MM.1S (cell line): ENCODE data around the gene LRRC70.
A peak's percentile ranks its signal among the peaks of the same experiment; 100 is the strongest.

Experiments
- DNase-seq: peaks from one replicate; pipeline ENCODE4 v3.0.0-alpha.2; 2015
- H2AFZ ChIP-seq: fragments of 300-600 bp; sonication (generic); 2 replicates; pipeline ENCODE4 v1.6.0; 2016; ENCODE audit warnings: antibody characterized with exemption, low read length
- H3F3A ChIP-seq: fragments of 300-600 bp; sonication (generic); 2 replicates; pipeline ENCODE4 v1.6.1; 2016; ENCODE audit warnings: mild to moderate bottlenecking, antibody characterized with exemption, low read length, moderate library complexity, mixed read lengths; ENCODE audit not compliant: insufficient read depth
- H3K27ac ChIP-seq: fragments of 300-600 bp; sonication (generic); 2 replicates; pipeline ENCODE4 v1.5.1; 2016; ENCODE audit warnings: mild to moderate bottlenecking, low read length
- H3K27me3 ChIP-seq: fragments of 300-600 bp; sonication (generic); replicated peaks from 2 replicates; pipeline ENCODE4 v1.6.0; 2016; ENCODE audit warnings: low read length; ENCODE audit not compliant: insufficient read depth
- H3K36me3 ChIP-seq: fragments of 300-600 bp; sonication (generic); replicated peaks from 2 replicates; pipeline ENCODE4 v1.6.1; 2016; ENCODE audit warnings: mild to moderate bottlenecking, low read length, mixed read lengths; ENCODE audit not compliant: insufficient read depth
- H3K4me1 ChIP-seq: fragments of 300-600 bp; sonication (generic); 2 replicates; pipeline ENCODE4 v1.6.1; 2016; ENCODE audit warnings: low read length, mixed read lengths
- H3K4me2 ChIP-seq: fragments of 300-600 bp; sonication (generic); 2 replicates; pipeline ENCODE4 v1.6.0; 2016; ENCODE audit warnings: low read depth, low read length
- H3K4me3 ChIP-seq: fragments of 300-600 bp; sonication (generic); 2 replicates; pipeline ENCODE4 v1.5.1; 2016; ENCODE audit warnings: low read length, mixed read lengths
- H3K79me2 ChIP-seq: fragments of 300-600 bp; sonication (generic); 2 replicates; pipeline ENCODE4 v1.6.1; 2016; ENCODE audit warnings: mixed run types, low read length, mixed read lengths
- H3K9ac ChIP-seq: fragments of 300-600 bp; sonication (generic); 2 replicates; pipeline ENCODE4 v1.6.1; 2016; ENCODE audit warnings: low read length, mixed read lengths
- H3K9me2 ChIP-seq: fragments of 300-600 bp; sonication (generic); replicated peaks from 2 replicates; pipeline ENCODE4 v1.6.1; 2016; ENCODE audit warnings: mild to moderate bottlenecking, low read length, mixed read lengths; ENCODE audit not compliant: insufficient read depth
- H3K9me3 ChIP-seq: fragments of 300-600 bp; sonication (generic); replicated peaks from 2 replicates; pipeline ENCODE4 v1.6.1; 2016; ENCODE audit warnings: mild to moderate bottlenecking, low read length, mixed read lengths; ENCODE audit not compliant: insufficient read depth
- H4K20me1 ChIP-seq: fragments of 300-600 bp; sonication (generic); 2 replicates; pipeline ENCODE4 v1.6.1; 2016; ENCODE audit warnings: mild to moderate bottlenecking, low read length, moderate library complexity, mixed read lengths; ENCODE audit not compliant: insufficient read depth
- EZH2 ChIP-seq: fragments of 300-600 bp; sonication (generic); optimal IDR thresholded peaks from 2 replicates; pipeline ENCODE3; 2017; ENCODE audit warnings: low read depth, mild to moderate bottlenecking, antibody characterized with exemption, low read length, mixed read lengths
- EZH2phosphoT487 ChIP-seq: fragments of 300-600 bp; sonication (generic); IDR thresholded peaks from 2 replicates; pipeline ENCODE4 v1.6.1; 2018; ENCODE audit warnings: antibody characterized with exemption, low read length
- TF ChIP-seq, protein P1 (sequence below): fragments of 300-600 bp; sonication (generic); IDR thresholded peaks from 2 replicates; pipeline ENCODE4 v1.5.1; 2016; ENCODE audit warnings: antibody characterized with exemption, low read length, mixed read lengths

The LRRC70 gene

DNA sequence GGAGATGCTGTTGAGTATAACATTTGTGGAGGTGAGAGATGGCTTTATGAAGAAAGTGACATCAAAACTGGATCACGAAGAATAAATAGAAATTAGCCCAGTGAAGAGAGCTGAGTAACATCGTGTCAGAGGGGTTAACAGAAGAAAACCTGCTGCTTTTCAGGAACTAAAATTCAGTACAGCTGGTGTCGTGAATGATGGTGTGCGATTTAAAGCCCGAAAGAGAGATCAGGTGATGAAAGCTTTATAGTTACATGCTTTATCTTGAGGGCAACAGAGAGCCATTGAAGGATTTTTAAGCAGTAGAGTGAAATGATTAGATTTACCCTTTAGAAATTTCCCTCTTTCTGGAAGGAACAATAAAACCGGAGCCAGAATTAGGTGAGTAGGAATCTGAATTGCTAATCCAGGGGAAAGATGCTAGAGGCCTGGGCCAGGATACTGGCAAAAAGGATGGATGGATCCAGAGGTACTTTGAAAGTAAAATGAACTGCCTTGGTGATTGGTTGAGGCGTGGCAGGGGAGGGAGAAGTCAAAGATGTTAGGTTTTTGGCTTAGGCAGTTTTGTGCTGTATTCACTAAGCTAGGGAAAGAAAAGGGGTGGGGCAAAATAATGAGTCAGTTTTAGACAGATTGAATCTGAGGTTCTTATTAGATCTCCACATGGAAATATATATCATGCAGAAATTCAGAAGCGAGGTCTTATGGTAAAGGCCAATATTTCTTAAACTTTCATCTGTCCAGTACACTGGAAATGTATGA, 3.4 kb downstream of the LRRC70 start:
- Histone ChIP-seq H3K27me3 (no peaks in the 10 kb centered on the region), H3K4me2 (peak overlapping the region; percentile 29; the same call in 1 of the 2 replicates), H2AFZ (no peak overlapping the region), H3K36me3 (no peaks in the 10 kb centered on the region), H4K20me1 (no peaks in the 10 kb centered on the region), H3K9ac (peak overlapping the region; percentile 12; the same call in 1 of the 2 replicates), H3K4me3 (no peak overlapping the region), H3K9me3 (no peaks in the 10 kb centered on the region), H3K27ac (peak overlapping the region; percentile 28; the same call in 1 of the 2 replicates), H3K79me2 (peaks cover 9% of the 10 kb centered on the region; the same call in 1 of the 2 replicates), H3K4me1 (peaks cover 59% of the 10 kb centered on the region), H3K9me2 (no peaks in the 10 kb centered on the region), H3F3A (peaks cover 18% of the 10 kb centered on the region)
- no peak for DNase-seq
- no peak for TF ChIP-seq EZH2phosphoT487
- no peak for TF ChIP-seq EZH2
- TF ChIP-seq, protein P1, sequence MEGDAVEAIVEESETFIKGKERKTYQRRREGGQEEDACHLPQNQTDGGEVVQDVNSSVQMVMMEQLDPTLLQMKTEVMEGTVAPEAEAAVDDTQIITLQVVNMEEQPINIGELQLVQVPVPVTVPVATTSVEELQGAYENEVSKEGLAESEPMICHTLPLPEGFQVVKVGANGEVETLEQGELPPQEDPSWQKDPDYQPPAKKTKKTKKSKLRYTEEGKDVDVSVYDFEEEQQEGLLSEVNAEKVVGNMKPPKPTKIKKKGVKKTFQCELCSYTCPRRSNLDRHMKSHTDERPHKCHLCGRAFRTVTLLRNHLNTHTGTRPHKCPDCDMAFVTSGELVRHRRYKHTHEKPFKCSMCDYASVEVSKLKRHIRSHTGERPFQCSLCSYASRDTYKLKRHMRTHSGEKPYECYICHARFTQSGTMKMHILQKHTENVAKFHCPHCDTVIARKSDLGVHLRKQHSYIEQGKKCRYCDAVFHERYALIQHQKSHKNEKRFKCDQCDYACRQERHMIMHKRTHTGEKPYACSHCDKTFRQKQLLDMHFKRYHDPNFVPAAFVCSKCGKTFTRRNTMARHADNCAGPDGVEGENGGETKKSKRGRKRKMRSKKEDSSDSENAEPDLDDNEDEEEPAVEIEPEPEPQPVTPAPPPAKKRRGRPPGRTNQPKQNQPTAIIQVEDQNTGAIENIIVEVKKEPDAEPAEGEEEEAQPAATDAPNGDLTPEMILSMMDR = no peak

DNA sequence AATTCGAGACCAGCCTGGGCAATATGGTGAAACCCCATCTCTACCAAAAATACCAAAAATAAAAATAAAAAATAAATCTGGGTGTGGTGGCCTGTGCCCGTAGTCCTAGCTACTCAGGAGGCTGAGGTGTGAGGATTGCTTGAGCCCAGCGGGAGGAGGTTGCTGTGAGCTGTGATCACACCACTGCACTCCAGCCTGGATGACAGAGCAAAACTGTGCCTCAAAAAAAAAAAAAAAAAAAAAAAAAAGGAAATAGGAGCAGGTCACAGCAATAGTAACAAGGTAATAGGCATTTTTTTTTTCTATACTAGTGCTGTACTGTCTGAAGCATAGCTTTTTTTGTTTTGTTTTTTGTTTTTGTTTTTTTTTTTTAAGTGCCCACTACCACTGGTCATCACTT, 5.8 kb downstream of the LRRC70 start:
- no peak overlapping the region for H3K4me3 ChIP-seq
- H4K20me1 ChIP-seq = no peaks in the 10 kb centered on the region
- no peak for DNase-seq
- no peaks in the 10 kb centered on the region for H3K9me3 ChIP-seq
- H3K4me1 ChIP-seq = peaks cover 63% of the 10 kb centered on the region
- no peaks in the 10 kb centered on the region for H3K9me2 ChIP-seq
- H3K4me2 ChIP-seq = no peak overlapping the region
- H2AFZ ChIP-seq = no peak overlapping the region
- H3K9ac ChIP-seq = no peak overlapping the region
- no peaks in the 10 kb centered on the region for H3K27me3 ChIP-seq
- H3K79me2 ChIP-seq = peaks cover 8% of the 10 kb centered on the region; the same call in 1 of the 2 replicates
- TF ChIP-seq, protein P1 = no peak
- no peak for TF ChIP-seq EZH2
- no peak for TF ChIP-seq EZH2phosphoT487
- no peak overlapping the region for H3K27ac ChIP-seq
- peaks cover 29% of the 10 kb centered on the region for H3F3A ChIP-seq
- no peaks in the 10 kb centered on the region for H3K36me3 ChIP-seq

DNA sequence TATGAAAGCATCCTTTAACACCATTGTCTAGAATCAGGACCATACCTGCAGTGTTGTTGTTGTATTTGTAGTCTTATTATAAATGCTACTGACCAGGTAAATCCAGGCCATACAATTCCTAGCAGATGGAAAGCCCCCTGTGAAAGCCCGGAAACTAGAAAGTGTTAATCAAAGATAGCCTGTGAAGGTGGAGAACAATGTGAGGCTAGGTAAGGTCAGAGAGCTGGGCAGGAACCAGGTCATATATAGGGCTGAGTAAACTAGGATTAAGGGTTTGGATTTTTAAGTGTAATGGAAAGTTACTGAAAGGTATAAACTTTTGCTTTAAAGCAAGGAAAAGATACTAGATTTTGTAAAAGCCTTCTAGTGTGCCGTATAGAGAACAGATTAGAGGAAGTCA, 6.7 kb downstream of the LRRC70 start:
- H2AFZ ChIP-seq = no peak overlapping the region

More for the DNA sequence above, 6.7 kb downstream of the LRRC70 start:
- Histone ChIP-seq H3K27ac (peak overlapping the region; percentile 50; the same call in 1 of the 2 replicates), H3K79me2 (0 out of 2 replicates have a peak, but pooled peaks cover 8% of the 10 kb centered on the region), H3K9ac (no peak overlapping the region), H3K4me2 (peak overlapping the region; percentile 32), H3K9me3 (no peaks in the 10 kb centered on the region), H3K4me3 (no peak overlapping the region), H3K9me2 (no peaks in the 10 kb centered on the region), H3F3A (peaks cover 29% of the 10 kb centered on the region), H3K27me3 (no peaks in the 10 kb centered on the region), H4K20me1 (no peaks in the 10 kb centered on the region), H3K4me1 (peaks cover 63% of the 10 kb centered on the region), H3K36me3 (no peaks in the 10 kb centered on the region)
- TF ChIP-seq, protein P1 = no peak
- TF ChIP-seq EZH2 = no peak
- TF ChIP-seq EZH2phosphoT487 = no peak
- no peak for DNase-seq
